ENCODE results near the gene PRPSAP1.
"Not testable (repeated sequence)": the region's sequence is repeated elsewhere in the genome, so short reads cannot be mapped to it uniquely, and the experiment has no call there.

The PRPSAP1 gene

DNA sequence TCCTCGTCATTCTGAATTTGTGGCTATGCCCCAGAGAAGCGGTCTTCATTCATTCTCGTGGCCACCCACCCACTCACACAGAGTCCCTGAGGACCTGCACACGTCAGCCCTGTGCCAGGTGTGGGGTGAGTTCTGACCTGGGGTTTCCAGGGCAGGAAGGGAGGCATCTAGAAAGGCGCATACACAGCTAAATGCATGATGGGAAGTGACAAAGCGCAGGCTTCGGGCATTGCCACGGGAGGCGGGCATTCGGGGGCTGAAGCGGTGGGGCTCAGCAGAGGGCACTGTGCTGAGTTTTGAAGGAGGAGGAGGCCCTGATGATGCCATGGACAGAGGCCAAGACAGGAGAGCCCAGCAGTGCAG is 77.7 kb downstream of the PRPSAP1 start:
- no peak for DNase-seq

- no peak for DNase-seq
Observed at GRCh38 chr17:76275382-76276068, 78.2 kb downstream of the PRPSAP1 start.

DNA sequence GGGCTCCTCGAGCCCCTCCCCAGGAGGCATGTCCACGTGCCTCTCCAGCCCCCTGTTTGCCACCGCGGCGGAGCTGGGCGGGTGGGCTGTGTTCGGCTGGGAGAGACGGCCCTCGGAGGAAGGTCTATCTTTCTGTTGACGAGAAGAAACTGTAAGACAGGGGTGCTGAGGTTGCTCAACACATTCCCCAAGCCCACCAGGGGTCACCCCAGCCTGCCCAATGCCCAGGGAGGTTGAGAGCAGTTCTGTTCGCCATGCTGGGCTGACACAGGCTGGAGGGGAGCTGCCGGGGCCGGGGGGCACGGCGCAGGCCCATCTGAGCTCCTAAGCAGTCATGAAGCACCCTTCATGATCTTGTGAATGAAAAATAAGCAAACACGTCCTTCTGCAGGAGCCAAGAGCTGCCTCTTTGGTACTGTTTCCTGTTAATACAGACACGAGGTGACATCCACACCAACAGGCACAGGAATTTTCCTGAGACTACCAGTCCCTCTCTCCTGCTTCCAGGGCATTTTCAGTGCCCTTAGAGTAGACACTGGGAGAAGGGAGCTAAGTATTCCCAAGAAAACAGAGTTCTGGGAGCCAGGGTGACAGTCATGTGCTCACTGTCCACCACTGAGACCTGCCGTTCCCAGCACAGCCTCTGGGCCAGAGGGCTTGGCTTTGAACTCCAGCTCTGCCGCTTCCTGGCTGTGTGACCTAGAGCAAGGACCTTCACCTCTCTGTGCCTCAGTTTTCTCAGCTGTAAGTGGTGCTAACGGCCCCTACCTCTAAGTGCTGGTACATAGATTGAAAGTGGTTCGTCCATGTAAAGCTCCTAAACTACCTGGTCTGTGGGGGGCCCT is 79.4 kb downstream of the PRPSAP1 start:
- no peak for DNase-seq

DNA sequence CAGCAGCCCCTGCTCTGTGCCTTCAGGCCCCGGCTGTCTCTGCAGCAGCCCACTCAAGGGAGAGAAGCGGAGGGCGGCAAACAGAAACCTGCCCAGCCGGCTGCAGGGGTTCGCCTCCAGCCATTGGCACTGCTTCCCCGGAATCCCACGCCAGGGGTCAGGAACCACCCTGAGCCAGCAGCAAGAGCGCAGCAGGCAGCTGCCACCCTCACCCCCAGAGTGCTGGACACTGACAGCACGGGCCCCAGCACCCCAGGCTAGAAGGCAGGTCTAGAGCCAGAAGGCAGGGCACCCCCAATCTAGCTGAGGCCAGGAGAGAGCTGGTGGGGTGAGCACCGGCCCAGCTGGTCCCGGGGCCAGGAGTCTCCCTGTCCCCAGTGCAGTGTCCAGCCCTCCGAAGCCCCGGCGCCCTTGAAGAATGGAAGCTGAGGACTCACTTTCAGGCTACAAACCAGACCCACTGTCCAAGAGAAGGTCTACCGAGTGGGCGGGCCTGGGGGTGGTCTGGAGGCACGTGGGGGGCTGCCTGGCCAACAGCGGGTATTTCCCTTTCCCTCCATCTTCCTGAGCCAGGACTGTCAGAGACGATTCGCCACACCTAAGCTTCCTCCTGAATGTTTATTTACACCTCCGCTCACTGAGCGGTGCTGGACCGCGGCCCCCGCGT is 80.1 kb downstream of the PRPSAP1 start:
- DNase-seq = no peak

GRCh38 chr17:76272541-76273444 is 80.9 kb downstream of the PRPSAP1 start:
- DNase-seq = no peak

- DNase-seq = no peak
Observed at GRCh38 chr17:76271669-76272540, 81.8 kb downstream of the PRPSAP1 start.

DNA sequence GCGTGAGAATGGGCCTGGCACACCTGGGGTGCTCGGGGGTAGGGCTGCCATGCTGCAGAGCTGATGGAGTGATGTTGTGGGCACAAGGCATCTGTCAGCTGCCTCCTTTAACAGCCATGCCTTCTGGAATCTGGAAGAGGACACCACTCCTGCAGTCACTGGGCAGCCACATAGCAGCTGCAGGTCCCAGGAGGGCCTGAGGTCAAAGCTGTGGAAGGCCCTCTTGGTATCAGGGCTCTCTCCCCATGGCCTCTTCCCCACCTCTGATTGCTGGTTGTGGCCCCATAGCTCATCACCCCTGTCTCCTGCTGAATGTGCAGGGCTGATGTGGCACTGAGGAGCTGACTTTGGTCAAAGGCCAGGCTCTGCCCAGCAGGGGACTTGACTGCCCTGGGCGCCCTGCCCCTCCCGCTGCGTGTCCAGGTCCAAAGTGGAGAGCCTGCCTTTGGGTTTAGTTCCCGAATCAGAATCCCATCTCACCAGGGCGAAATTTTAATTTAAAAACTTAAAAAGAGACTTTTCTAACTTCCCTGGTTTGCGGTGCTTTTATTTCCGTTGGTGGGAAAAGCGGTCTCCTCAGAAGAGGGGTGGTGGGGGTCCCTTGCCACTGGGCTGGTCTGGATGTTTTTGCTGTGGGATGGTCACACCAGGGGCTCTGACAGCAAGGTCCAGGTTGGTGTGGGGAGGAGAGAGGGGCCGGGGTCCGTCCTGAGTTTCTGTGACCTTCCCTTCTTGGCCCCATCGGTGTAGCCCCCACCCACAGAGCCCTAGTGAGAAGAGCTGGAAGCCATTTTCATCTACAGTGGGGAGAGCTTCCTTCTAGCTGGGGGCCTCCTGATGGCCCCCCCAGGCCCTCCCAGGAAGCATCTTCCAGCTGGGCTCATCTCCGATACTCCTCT is 82.7 kb downstream of the PRPSAP1 start:
- DNase-seq = no peak

DNA sequence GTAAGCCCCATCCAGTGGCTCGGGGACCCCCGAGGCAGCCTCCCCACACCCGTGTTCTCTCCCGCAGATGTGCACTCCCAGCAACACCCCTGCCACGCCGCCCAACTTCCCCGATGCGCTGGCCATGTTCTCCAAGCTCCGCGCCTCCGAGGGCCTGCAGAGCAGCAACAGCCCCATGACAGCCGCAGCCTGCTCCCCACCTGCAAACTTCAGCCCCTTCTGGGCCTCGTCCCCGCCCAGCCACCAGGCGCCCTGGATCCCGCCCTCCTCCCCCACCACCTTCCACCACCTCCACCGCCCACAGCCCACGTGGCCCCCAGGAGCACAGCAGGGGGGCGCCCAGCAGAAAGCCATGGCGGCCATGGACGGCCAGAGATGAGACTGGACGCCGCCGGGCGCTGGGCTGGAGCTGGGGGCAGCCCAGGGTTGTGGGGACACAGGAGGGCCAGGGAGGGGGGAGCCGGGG is 83.6 kb downstream of the PRPSAP1 start:
- no peak for DNase-seq

DNA sequence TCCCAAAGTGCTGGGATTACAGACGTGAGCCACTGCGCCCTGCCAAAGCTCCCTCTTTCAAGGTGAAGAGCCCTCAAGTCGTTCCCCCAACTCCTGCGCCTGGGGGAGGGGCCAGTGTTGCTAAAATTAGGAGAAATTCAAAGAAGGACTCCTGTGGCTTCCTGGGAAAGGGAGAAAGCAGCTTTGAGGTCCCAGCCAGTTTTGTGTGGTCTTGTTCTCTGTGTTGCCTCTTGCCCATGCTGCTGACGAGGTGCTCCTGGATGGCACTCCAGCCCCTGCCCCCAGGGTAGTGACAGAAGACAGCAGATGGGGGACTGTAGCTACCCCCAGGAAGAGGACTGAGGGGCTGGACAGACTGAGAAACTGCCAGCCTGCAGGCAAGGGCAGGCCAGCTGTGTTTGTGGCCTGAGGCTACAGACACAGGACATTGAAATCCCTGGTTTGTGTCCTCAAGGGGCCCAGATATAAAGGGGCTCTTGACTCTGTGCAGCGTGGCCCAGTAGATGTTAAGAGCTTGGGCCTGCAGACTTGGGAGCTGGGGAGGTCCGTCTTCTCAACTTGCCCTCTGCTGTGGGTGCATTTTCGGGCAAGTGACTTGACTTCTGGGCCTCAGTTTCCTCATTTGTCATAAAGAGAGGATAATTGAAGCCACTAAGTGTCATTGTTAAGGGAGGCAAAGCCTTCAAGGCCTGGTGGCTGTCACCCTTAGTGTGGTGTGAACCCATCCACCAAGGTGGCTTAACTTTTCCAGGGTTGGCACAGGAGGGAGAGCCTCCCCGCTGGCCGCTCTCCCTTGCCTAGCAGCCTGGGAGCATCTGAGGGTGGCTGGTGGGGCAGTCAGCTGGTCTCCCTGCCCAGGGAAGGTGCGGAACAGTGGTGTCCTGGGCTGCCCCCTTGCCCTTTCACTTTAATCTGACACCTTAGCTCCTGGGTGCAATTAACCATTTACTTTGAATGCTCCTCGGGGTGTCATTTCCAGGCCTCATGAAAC is 84.4 kb downstream of the PRPSAP1 start:
- DNase-seq = no peak

DNA sequence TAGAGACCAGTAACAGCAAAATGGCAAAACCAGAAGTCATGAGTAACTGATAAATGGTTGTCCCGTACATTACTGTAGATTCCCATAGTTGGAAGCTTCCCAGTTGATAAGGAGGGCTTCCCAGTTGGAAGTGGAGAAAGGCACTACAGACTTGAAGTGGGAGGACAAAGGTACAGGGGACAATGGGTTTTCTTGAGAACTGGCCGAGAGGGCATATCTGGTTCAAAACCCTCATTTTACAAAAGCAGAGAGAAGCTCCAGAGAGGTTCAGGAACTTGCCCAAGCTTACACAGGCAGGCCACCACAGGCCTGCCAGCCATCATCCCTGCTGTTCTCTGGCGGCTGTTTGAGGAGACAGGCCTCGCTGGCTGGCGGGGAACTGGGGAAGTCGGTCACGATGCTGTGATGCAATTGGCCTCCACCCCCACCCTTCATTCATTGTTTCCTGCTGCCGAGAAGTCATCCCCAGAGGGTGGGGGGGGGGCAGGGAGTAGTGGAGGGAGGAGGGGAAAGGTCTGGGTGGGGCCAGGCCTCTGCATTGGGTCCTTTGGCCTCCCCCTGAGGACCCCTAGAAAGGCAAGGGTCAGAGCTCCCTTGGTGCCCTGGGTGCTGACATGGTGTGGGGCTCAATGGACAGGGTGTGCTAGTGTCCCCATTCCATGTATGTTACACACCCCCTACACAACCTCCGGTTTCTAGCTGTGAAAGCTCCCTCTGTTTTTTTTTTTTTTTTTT is 85.5 kb downstream of the PRPSAP1 start:
- no peak for DNase-seq

GRCh38 chr17:76267581-76268001 is 86.1 kb downstream of the PRPSAP1 start:
- not testable (repeated sequence) for DNase-seq

DNA sequence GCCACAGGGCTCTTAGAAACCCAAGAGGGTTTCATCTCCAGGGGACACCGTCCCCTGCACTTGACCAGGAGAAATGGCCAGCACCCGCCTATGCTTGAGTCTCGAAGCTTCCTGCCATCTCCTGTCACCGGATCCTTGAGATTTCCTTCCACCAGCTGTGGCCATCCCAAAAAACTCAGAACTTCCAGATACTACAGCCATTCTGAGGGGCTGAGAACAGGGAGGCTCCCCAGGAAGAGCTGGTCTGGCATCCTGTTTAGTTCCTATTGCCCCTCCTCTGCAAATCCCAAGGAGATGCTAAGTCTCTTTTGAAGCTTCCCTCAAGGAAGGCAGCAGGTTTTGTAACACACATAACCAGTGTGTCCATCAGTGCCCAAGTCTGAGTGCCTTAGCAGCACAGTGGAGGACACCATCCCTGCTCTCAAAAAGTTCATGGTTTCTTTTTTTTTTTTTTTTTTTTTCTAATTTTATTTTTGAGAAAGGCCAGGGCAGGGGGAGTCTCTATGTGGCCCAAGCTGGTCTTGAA is 86.6 kb downstream of the PRPSAP1 start:
- DNase-seq = no peak

- peak; percentile 48 for DNase-seq
Observed at GRCh38 chr17:76266244-76266938, 87.3 kb downstream of the PRPSAP1 start.

GRCh38 chr17:76265624-76266243 is 88.0 kb downstream of the PRPSAP1 start:
- DNase-seq = peak; percentile 51

DNA sequence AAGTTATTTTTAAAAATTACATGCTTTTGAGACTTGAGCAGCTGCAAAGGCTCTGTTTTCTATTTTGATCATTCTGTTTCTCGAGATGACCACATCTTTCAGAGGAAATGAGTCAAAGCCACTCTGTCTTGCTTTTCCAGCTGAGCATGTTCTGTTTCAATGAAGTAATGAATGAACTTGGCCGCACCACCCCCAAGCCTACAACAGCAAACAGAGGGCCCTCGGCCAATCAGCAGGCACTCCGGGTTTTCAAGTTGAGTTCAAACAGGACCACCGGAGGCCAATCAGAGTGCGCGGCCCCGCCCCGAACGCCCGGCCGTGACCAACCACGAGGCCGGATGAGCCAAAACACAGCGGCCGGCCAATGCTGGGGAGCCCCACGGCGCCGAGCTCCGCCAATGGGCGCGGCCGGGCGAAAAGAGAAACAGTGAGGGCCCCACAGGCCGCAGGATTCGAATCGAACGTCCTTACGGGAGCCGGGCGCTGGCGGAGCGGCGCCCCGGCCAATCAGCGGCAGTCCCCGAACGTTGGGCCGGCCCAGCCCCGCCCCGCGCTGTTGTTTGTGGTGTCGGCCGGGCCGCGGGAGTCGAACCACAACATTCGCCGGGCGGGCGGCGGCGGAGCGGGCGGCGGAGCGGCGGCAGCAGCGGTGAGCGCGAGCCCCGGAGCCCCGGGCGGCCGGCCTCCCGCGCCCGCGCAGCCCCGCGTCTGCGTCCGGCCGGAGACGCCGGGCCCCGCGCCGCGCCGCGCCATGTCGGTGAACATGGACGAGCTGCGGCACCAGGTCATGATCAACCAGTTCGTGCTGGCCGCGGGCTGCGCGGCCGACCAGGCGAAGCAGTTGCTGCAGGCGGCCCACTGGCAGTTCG is 88.7 kb downstream of the PRPSAP1 start, which contains the start of gene UBALD2:
UBALD2 (plus strand) TSS at position 594 of the 869 bp plus-strand sequence; CDS start at position 752, 158 bp downstream.
- DNase-seq = peak; percentile 99

DNA sequence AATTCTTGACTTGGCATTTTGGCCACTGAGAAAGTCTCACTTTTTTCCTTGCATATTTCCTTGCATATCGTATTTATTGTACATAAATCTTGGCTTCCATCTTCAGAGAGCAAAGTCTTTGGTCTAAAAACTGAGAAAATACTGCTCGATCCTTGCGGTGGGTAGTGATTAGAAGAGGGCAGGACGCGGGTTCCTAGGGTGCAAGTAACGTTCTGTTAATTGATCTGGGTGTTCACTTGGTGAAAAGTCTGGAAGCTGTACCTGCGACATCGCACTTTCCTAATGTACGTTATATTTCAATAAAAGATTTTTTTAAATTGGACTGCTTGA is 89.3 kb downstream of the PRPSAP1 start:
- no peak for DNase-seq
